Colonic mucosa (tissue), 4 donors: ENCODE data around the gene OR10H4. TPM values are rescaled to one million over a fixed set of nuclear protein-coding genes. Genes with fewer than 3 reads are reported as not detected.
"Not testable (repeated sequence)": the region's sequence is repeated elsewhere in the genome, so short reads cannot be mapped to it uniquely, and the experiment has no call there.

Source experiments
- DNase-seq: peaks from one replicate; pipeline ENCODE4 v3.0.0-alpha.2; 2020
- H3K27ac ChIP-seq: fragments of 200-600 bp; one replicate; pipeline ENCODE4 v1.8.0; 2021
- H3K27me3 ChIP-seq: fragments of 200-600 bp; one replicate; pipeline ENCODE4 v1.8.0; 2021
- H3K36me3 ChIP-seq: fragments of 200-600 bp; one replicate; pipeline ENCODE4 v1.8.0; 2021
- H3K4me1 ChIP-seq: fragments of 200-600 bp; one replicate; pipeline ENCODE4 v1.8.0; 2021; ENCODE audit warnings: mild to moderate bottlenecking
- H3K4me3 ChIP-seq: fragments of 200-600 bp; one replicate; pipeline ENCODE4 v1.8.0; 2021
- H3K9ac ChIP-seq, 2 donors: one replicate each; pipeline ENCODE4 v1.7.0; 2013; ENCODE audit warnings: control low read depth in 2 of 2, low read depth in 2 of 2, low read length in 2 of 2
- H3K9me3 ChIP-seq: fragments of 200-600 bp; one replicate; pipeline ENCODE4 v1.8.0; 2021
- CTCF ChIP-seq: fragments of 200-600 bp; IDR thresholded peaks from one replicate; pipeline ENCODE4 v1.8.0; 2022; ENCODE audit warnings: antibody characterized with exemption, mild to moderate bottlenecking
- intact Hi-C: fragments of 100-400 bp; cut with DNase I; formaldehyde crosslinking; loops from one replicate; pipeline ENCODE4 v1.14.1; 2022
- total RNA-seq, 2 donors: library from RNA; stranded (reverse); fragmentation: NEBNext Ultra II Directional in 1 of 2; extraction: Animal tissue kit (Norgen Biotek cat#: 25700) in 1 of 2; gene quantifications; one replicate each; pipeline ENCODE4 v1.2.1, GENCODE V29; 2021
- donor health status: healthy.
- donor health status: DM: no; HTN: no; CAD: no.
- donor health status: DM: no; HTN: no; CAD: no.

The OR10H4 gene
- total RNA-seq, 2 donors from 2014 or later = not detected

- Histone ChIP-seq H3K36me3 (no peaks in the 10 kb centered on the region), H3K27me3 (no peaks in the 10 kb centered on the region), H3K27ac (no peak overlapping the region), H3K9me3 (no peaks in the 10 kb centered on the region), H3K4me3 (no peak overlapping the region), H3K9ac (no peak overlapping the region), H3K4me1 (no peaks in the 10 kb centered on the region)
- intact Hi-C loops = no loop called here
- no peak for DNase-seq
- no peak for TF ChIP-seq CTCF
Observed at GRCh38 chr19:15945301-15945700, 3.5 kb upstream of the OR10H4 start.

GRCh38 chr19:15954820-15955219 is 6.0 kb downstream of the OR10H4 start:
- TF ChIP-seq CTCF = no peak
- DNase-seq = no peak
- intact Hi-C loops = no loop called here
- Histone ChIP-seq H3K27me3 (no peaks in the 10 kb centered on the region), H3K9me3 (no peaks in the 10 kb centered on the region), H3K4me3 (no peak overlapping the region), H3K9ac (no peak overlapping the region), H3K4me1 (no peaks in the 10 kb centered on the region), H3K36me3 (no peaks in the 10 kb centered on the region), H3K27ac (no peak overlapping the region)

GRCh38 chr19:15962319-15962718 is 13.5 kb downstream of the OR10H4 start:
- H3K4me1 ChIP-seq = no peaks in the 10 kb centered on the region
- no peak overlapping the region for H3K9ac ChIP-seq
- H3K9me3 ChIP-seq = no peaks in the 10 kb centered on the region
- intact Hi-C loops = no loop called here
- H3K27ac ChIP-seq = no peak overlapping the region
- no peak for DNase-seq
- no peaks in the 10 kb centered on the region for H3K27me3 ChIP-seq
- no peak for TF ChIP-seq CTCF
- H3K4me3 ChIP-seq = no peak overlapping the region
- no peaks in the 10 kb centered on the region for H3K36me3 ChIP-seq

DNA sequence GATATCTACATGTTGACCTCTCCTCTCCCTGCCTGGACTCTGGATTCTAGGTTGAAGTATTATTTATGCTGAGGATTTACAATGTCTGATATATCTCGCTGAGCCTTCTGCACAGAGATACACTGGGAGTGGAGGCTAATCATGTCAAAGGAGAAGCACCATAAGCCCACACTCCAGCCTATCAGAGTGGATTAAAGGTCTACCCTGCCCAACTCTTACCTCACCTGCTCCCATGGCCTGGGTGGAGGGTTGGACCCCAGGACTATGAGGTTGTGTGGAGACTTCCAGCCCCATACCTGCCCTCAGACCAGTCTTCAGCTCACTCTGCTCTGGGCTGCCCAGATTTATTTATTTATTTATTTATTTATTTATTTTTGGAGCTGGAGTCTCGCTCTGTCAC is 15.4 kb downstream of the OR10H4 start:
- no peak for DNase-seq
- Histone ChIP-seq H3K27ac (no peak overlapping the region), H3K36me3 (no peaks in the 10 kb centered on the region), H3K9ac (no peak overlapping the region), H3K9me3 (no peaks in the 10 kb centered on the region), H3K4me3 (no peak overlapping the region), H3K27me3 (no peaks in the 10 kb centered on the region), H3K4me1 (no peaks in the 10 kb centered on the region)
- TF ChIP-seq CTCF = no peak
- intact Hi-C loops = no loop called here

GRCh38 chr19:15971224-15971780 is 22.5 kb downstream of the OR10H4 start:
- DNase-seq = no peak
- intact Hi-C loops = no loop called here
- no peak overlapping the region for H3K4me3 ChIP-seq
- H3K4me1 ChIP-seq = no peaks in the 10 kb centered on the region
- no peaks in the 10 kb centered on the region for H3K36me3 ChIP-seq
- no peaks in the 10 kb centered on the region for H3K27me3 ChIP-seq
- no peak overlapping the region for H3K27ac ChIP-seq
- TF ChIP-seq CTCF = no peak
- H3K9me3 ChIP-seq = no peaks in the 10 kb centered on the region
- no peak overlapping the region for H3K9ac ChIP-seq

DNA sequence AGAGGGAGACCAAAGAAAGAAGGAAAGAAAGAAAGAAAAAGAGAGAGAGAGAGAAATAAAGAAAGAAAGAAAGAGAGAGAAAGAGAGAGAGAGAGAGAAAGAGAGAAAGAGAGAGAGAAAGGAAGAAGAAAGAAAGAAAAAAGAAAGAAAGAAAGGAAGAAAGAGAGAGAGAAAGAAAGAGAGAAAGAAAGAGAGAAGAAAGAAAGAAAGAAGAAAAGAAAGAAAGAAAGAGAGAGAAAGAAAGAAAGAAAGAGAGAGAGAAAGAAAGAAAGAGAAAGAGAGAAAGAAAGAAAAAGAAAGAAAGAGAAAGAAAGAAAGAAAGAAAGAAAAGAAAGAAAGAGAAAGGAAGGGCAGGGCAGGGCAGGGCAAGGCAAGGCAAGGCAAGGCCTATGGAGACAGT is 23.2 kb downstream of the OR10H4 start:
- intact Hi-C loops, H3K27ac ChIP-seq, H3K4me3 ChIP-seq, DNase-seq, H3K27me3 ChIP-seq, H3K4me1 ChIP-seq, H3K9me3 ChIP-seq, H3K36me3 ChIP-seq, H3K9ac ChIP-seq: not testable (repeated sequence)
